ENCODE data around the gene CCDC24.

GRCh38 chr1:44040418-44040817 is 49.0 kb downstream of the CCDC24 start:
- no peak for TF ChIP-seq E2F4 (CRISPR knock-in tag; IDR thresholded peaks at IDR 0.05; ENCODE audit: low read depth)
- TF ChIP-seq CREM (IDR thresholded peaks at IDR 0.05; ENCODE audit: low read depth) = no peak
- no peak for TF ChIP-seq EZH2 (IDR thresholded peaks at IDR 0.05; ENCODE audit: borderline replicate concordance, low read depth, low read length)
- TF ChIP-seq POLR2AphosphoS5 (IDR thresholded peaks at IDR 0.05; ENCODE audit: control insufficient read depth, insufficient read depth, low read depth, low read length) = no peak
- no peak for TF ChIP-seq RCOR1 (IDR thresholded peaks at IDR 0.05; ENCODE audit: borderline replicate concordance in 1 of 2, low read depth in 2 of 2, low read length in 2 of 2)
- no peak for TF ChIP-seq MTA3 (IDR thresholded peaks at IDR 0.05; ENCODE audit: borderline replicate concordance)
- TF ChIP-seq CEBPZ (IDR thresholded peaks at IDR 0.05; ENCODE audit: borderline replicate concordance, low read depth, low read length) = no peak
- TF ChIP-seq POLR2A (conservative IDR thresholded peaks at IDR 0.05) = no peak
- TF ChIP-seq HDAC1 (IDR thresholded peaks at IDR 0.05) = no peak
- TF ChIP-seq THAP7 (CRISPR knock-in tag; IDR thresholded peaks at IDR 0.05) = no peak
- TF ChIP-seq ZNF354B (CRISPR knock-in tag; IDR thresholded peaks at IDR 0.05) = no peak
- no peak for TF ChIP-seq IRF9 (tag; IDR thresholded peaks at IDR 0.05)
- no peak for TF ChIP-seq HBP1 (CRISPR knock-in tag; IDR thresholded peaks at IDR 0.05)
- no peak for TF ChIP-seq ETS2 (tag; IDR thresholded peaks at IDR 0.05; ENCODE audit: borderline replicate concordance, poor library complexity, severe bottlenecking)
